WTC11 (cell line): ENCODE data around the gene PLXND1. TPM values are rescaled to one million over a fixed set of nuclear protein-coding genes. Genes with fewer than 3 reads are reported as not detected.

Experiments
- ATAC-seq: fragments of 200-7000 bp; cut with Tn5 transposase; 2 replicates; pipeline ENCODE4 v1.10.0; 2021; ENCODE audit warnings: mild to moderate bottlenecking, moderate library complexity
- CTCF ChIA-PET: fragments of 300-600 bp; sonication (Branson Sonifier 250); formaldehyde crosslinking; loops from one replicate; lab custom pipeline; 2021; ENCODE audit warnings: antibody characterized with exemption; lab: Charles Lee
- POLR2A ChIA-PET: fragments of 350-600 bp; sonication (Branson Sonifier 250); formaldehyde crosslinking; loops from one replicate; lab custom pipeline; 2021; ENCODE audit warnings: antibody characterized with exemption; lab: Charles Lee
- DNase-seq: peaks from one replicate; pipeline ENCODE4 v3.0.0; 2021; ENCODE audit warnings: low spot score
- H3K27ac Mint-ChIP-seq: 2 replicates; pipeline ENCODE4 v1.8.0; 2021; ENCODE audit warnings: mixed read lengths
- H3K27me3 Mint-ChIP-seq: 2 replicates; pipeline ENCODE4 v1.8.0; 2021; ENCODE audit warnings: low read depth, mild to moderate bottlenecking, moderate library complexity, mixed read lengths
- H3K36me3 Mint-ChIP-seq: 2 replicates; pipeline ENCODE4 v1.8.0; 2021; ENCODE audit warnings: mixed read lengths
- H3K4me1 Mint-ChIP-seq: 2 replicates; pipeline ENCODE4 v1.8.0; 2022; ENCODE audit warnings: mixed read lengths
- H3K4me3 Mint-ChIP-seq: 2 replicates; pipeline ENCODE4 v1.8.0; 2021; ENCODE audit warnings: mild to moderate bottlenecking, moderate library complexity, mixed read lengths
- H3K9me3 Mint-ChIP-seq: 2 replicates; pipeline ENCODE4 v1.8.0; 2021; ENCODE audit warnings: mixed read lengths
- ATF1 ChIP-seq: sonication (generic); formaldehyde crosslinking; IDR thresholded peaks from 2 replicates; pipeline ENCODE4 v1.8.1; 2023; ENCODE audit warnings: mild to moderate bottlenecking, moderate library complexity, missing genetic modification reagents
- CBFB ChIP-seq: sonication (generic); formaldehyde crosslinking; IDR thresholded peaks from 2 replicates; pipeline ENCODE4 v1.8.1; 2022; ENCODE audit warnings: mild to moderate bottlenecking, low read depth, missing genetic modification reagents
- FOXJ3 ChIP-seq: sonication (generic); formaldehyde crosslinking; IDR thresholded peaks from 2 replicates; pipeline ENCODE4 v1.9.0; 2021; ENCODE audit warnings: missing genetic modification reagents, mild to moderate bottlenecking, borderline replicate concordance
- GTF2I ChIP-seq: fragments of 250-450 bp; sonication (Bioruptor Pico); conservative IDR thresholded peaks from 2 replicates; pipeline ENCODE4 v1.4.0; 2021; ENCODE audit warnings: mild to moderate bottlenecking
- HMGA2 ChIP-seq: fragments of 250-450 bp; sonication (Bioruptor Pico); IDR thresholded peaks from 2 replicates; pipeline ENCODE4 v1.4.0; 2021; ENCODE audit warnings: mild to moderate bottlenecking, moderate library complexity
- IRF2 ChIP-seq: sonication (generic); formaldehyde crosslinking; IDR thresholded peaks from 2 replicates; pipeline ENCODE4 v1.8.0; 2022; ENCODE audit warnings: low read depth, missing genetic modification reagents, borderline replicate concordance
- JAZF1 ChIP-seq: fragments of 250-450 bp; sonication (Bioruptor Pico); IDR thresholded peaks from 2 replicates; pipeline ENCODE4 v1.9.0; 2021; ENCODE audit warnings: moderate library complexity, mild to moderate bottlenecking, inconsistent platforms
- MXD4 ChIP-seq: fragments of 250-450 bp; sonication (Bioruptor Pico); IDR thresholded peaks from 2 replicates; pipeline ENCODE4 v1.8.0; 2021; ENCODE audit warnings: mild to moderate bottlenecking, moderate library complexity, borderline replicate concordance
- NR2C2 ChIP-seq: sonication (generic); formaldehyde crosslinking; IDR thresholded peaks from 2 replicates; pipeline ENCODE4 v1.8.0; 2022; ENCODE audit warnings: mild to moderate bottlenecking, missing genetic modification reagents
- PRRX2 ChIP-seq: fragments of 250-450 bp; sonication (Bioruptor Pico); IDR thresholded peaks from 2 replicates; pipeline ENCODE4 v1.8.0; 2021; ENCODE audit warnings: mild to moderate bottlenecking
- SMAD4 ChIP-seq: sonication (generic); formaldehyde crosslinking; IDR thresholded peaks from 2 replicates; pipeline ENCODE4 v1.8.0; 2022; ENCODE audit warnings: mild to moderate bottlenecking, missing genetic modification reagents
- ZNF423 ChIP-seq: fragments of 250-450 bp; sonication (Bioruptor Pico); IDR thresholded peaks from 2 replicates; pipeline ENCODE4 v2.1.2; 2022; ENCODE audit warnings: mild to moderate bottlenecking, moderate library complexity
- total RNA-seq: library from RNA; stranded (reverse); gene quantifications from 3 replicates; pipeline ENCODE4 v1.2.3, GENCODE V29; 2021
- TF ChIP-seq, protein P1 (sequence below): sonication (generic); formaldehyde crosslinking; IDR thresholded peaks from 2 replicates; pipeline ENCODE4 v1.8.1; 2023; ENCODE audit warnings: mild to moderate bottlenecking, moderate library complexity, missing genetic modification reagents
- TF ChIP-seq, protein P2 (sequence below): sonication (generic); formaldehyde crosslinking; IDR thresholded peaks from 2 replicates; pipeline ENCODE4 v1.8.0; 2022; ENCODE audit warnings: mild to moderate bottlenecking, missing genetic modification reagents
- TF ChIP-seq, protein P3 (sequence below): sonication (generic); formaldehyde crosslinking; IDR thresholded peaks from 2 replicates; pipeline ENCODE4 v1.8.1; 2022; ENCODE audit warnings: missing genetic modification reagents, borderline replicate concordance
- TF ChIP-seq, protein P4 (sequence below): sonication (generic); formaldehyde crosslinking; conservative IDR thresholded peaks from 2 replicates; pipeline ENCODE4 v1.8.1; 2023; ENCODE audit warnings: mild to moderate bottlenecking, low read depth, missing genetic modification reagents, moderate library complexity
- TF ChIP-seq, protein P5 (sequence below): sonication (generic); formaldehyde crosslinking; IDR thresholded peaks from 2 replicates; pipeline ENCODE4 v1.8.0; 2022; ENCODE audit warnings: mild to moderate bottlenecking, missing genetic modification reagents
- TF ChIP-seq, protein P6 (sequence below): sonication (generic); formaldehyde crosslinking; IDR thresholded peaks from 2 replicates; pipeline ENCODE4 v1.8.1; 2022; ENCODE audit warnings: mild to moderate bottlenecking, moderate library complexity, missing genetic modification reagents
- TF ChIP-seq, protein P7 (sequence below): fragments of 250-450 bp; sonication (Bioruptor Pico); conservative IDR thresholded peaks from 2 replicates; pipeline ENCODE4 v1.9.0; 2021; ENCODE audit warnings: mild to moderate bottlenecking

PLXND1 gene
- total RNA-seq, 1 experiment from 2014 or later = 56.7 TPM

DNA sequence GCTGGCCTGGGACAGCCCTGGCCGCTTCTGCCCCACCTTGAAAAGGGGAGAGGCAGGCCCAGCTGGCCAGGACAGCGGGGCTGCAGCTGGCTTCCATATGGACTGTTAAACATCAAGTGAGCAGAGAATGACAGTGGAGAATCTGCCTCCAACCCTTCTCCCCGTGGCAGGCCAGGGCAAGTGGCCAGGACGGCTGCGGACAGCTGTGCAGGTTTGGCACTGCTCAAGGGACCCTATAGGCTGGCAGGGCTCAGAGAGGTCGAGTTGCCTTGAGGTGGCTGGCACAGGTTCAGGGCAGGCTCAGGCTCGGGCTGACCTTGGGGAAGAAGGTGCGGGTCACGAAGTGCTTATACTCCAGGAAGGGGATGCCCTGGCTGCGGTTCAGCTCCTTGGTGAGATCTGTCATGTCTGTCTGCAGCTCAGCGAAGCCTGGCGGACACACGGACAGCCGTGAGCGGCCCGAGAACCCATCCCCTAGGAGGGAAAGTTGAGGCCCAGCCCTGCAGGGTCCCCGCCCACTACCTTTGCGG, 39.2 kb downstream of the PLXND1 start:
- H3K27ac Mint-ChIP-seq = no peak overlapping the region
- no peak for ATAC-seq
- peaks cover 3% of the 10 kb centered on the region; the same call in 1 of the 2 replicates for H3K36me3 Mint-ChIP-seq
- DNase-seq = no peak
- H3K4me3 Mint-ChIP-seq = no peak overlapping the region
- ChIA-PET CTCF (interaction anchor here (3.1 kb wide), 1 partner anchor 77 kb away, joined by 17 read pairs; no protein-coding TSS in a partner anchor), POLR2A (no interaction called here)
- H3K4me1 Mint-ChIP-seq = no peaks in the 10 kb centered on the region
- no peaks in the 10 kb centered on the region for H3K27me3 Mint-ChIP-seq
- TF ChIP-seq FOXJ3 (CRISPR knock-in tag) (no peak), JAZF1 (CRISPR knock-in tag) (no peak), IRF2 (CRISPR knock-in tag) (no peak), PRRX2 (CRISPR knock-in tag) (no peak), CBFB (CRISPR knock-in tag) (no peak), ATF1 (CRISPR knock-in tag) (no peak), MXD4 (no peak), ZNF423 (CRISPR knock-in tag) (no peak), HMGA2 (CRISPR knock-in tag) (no peak), GTF2I (CRISPR knock-in tag) (no peak)
- TF ChIP-seq, protein P1, sequence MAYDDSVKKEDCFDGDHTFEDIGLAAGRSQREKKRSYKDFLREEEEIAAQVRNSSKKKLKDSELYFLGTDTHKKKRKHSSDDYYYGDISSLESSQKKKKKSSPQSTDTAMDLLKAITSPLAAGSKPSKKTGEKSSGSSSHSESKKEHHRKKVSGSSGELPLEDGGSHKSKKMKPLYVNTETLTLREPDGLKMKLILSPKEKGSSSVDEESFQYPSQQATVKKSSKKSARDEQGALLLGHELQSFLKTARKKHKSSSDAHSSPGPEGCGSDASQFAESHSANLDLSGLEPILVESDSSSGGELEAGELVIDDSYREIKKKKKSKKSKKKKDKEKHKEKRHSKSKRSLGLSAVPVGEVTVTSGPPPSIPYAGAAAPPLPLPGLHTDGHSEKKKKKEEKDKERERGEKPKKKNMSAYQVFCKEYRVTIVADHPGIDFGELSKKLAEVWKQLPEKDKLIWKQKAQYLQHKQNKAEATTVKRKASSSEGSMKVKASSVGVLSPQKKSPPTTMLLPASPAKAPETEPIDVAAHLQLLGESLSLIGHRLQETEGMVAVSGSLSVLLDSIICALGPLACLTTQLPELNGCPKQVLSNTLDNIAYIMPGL (CRISPR knock-in tag) = no peak
- TF ChIP-seq, protein P2, sequence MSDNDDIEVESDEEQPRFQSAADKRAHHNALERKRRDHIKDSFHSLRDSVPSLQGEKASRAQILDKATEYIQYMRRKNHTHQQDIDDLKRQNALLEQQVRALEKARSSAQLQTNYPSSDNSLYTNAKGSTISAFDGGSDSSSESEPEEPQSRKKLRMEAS (CRISPR knock-in tag) = no peak
- TF ChIP-seq, protein P3, sequence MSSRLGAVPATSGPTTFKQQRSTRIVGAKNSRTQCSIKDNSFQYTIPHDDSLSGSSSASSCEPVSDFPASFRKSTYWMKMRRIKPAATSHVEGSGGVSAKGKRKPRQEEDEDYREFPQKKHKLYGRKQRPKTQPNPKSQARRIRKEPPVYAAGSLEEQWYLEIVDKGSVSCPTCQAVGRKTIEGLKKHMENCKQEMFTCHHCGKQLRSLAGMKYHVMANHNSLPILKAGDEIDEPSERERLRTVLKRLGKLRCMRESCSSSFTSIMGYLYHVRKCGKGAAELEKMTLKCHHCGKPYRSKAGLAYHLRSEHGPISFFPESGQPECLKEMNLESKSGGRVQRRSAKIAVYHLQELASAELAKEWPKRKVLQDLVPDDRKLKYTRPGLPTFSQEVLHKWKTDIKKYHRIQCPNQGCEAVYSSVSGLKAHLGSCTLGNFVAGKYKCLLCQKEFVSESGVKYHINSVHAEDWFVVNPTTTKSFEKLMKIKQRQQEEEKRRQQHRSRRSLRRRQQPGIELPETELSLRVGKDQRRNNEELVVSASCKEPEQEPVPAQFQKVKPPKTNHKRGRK (CRISPR knock-in tag) = no peak
- TF ChIP-seq, protein P4, sequence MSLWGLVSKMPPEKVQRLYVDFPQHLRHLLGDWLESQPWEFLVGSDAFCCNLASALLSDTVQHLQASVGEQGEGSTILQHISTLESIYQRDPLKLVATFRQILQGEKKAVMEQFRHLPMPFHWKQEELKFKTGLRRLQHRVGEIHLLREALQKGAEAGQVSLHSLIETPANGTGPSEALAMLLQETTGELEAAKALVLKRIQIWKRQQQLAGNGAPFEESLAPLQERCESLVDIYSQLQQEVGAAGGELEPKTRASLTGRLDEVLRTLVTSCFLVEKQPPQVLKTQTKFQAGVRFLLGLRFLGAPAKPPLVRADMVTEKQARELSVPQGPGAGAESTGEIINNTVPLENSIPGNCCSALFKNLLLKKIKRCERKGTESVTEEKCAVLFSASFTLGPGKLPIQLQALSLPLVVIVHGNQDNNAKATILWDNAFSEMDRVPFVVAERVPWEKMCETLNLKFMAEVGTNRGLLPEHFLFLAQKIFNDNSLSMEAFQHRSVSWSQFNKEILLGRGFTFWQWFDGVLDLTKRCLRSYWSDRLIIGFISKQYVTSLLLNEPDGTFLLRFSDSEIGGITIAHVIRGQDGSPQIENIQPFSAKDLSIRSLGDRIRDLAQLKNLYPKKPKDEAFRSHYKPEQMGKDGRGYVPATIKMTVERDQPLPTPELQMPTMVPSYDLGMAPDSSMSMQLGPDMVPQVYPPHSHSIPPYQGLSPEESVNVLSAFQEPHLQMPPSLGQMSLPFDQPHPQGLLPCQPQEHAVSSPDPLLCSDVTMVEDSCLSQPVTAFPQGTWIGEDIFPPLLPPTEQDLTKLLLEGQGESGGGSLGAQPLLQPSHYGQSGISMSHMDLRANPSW (CRISPR knock-in tag) = no peak
- TF ChIP-seq, protein P5, sequence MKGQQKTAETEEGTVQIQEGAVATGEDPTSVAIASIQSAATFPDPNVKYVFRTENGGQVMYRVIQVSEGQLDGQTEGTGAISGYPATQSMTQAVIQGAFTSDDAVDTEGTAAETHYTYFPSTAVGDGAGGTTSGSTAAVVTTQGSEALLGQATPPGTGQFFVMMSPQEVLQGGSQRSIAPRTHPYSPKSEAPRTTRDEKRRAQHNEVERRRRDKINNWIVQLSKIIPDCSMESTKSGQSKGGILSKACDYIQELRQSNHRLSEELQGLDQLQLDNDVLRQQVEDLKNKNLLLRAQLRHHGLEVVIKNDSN = no peak
- H3K9me3 Mint-ChIP-seq = no peaks in the 10 kb centered on the region

DNA sequence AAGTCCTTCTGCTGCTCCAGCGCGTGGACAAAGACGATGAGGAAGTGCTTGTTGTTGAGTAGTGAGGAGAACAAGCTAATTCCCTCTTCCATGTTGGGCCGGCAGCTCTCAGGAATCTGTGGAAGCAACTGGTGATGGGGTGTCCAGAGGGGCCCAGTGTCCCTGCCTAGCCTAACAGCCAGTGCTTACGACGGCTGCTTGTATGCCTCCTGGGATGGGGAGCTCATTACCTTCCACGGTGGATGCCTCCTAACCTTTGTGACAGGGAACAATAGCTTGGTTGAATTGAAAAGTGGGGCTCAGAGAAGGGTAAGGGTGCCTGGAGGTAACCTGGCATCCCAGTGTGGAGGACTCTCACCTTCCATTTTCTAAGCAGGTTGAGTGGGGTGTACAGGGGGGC, 40.6 kb downstream of the PLXND1 start:
- H3K27me3 Mint-ChIP-seq = no peaks in the 10 kb centered on the region
- H3K4me1 Mint-ChIP-seq = no peaks in the 10 kb centered on the region; the same call in 1 of the 2 replicates
- H3K4me3 Mint-ChIP-seq = no peak overlapping the region
- H3K27ac Mint-ChIP-seq = no peak overlapping the region
- ChIA-PET POLR2A (no interaction called here), CTCF (interaction anchor here (1.1 to 3.1 kb wide), 2 partner anchors 75 to 76 kb away, joined by 4 to 17 read pairs; no protein-coding TSS in a partner anchor)
- TF ChIP-seq CBFB (CRISPR knock-in tag) = no peak
- TF ChIP-seq SMAD4 = no peak
- TF ChIP-seq, protein P6, sequence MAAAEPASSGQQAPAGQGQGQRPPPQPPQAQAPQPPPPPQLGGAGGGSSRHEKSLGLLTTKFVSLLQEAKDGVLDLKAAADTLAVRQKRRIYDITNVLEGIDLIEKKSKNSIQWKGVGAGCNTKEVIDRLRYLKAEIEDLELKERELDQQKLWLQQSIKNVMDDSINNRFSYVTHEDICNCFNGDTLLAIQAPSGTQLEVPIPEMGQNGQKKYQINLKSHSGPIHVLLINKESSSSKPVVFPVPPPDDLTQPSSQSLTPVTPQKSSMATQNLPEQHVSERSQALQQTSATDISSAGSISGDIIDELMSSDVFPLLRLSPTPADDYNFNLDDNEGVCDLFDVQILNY = no peak
- TF ChIP-seq, protein P7, sequence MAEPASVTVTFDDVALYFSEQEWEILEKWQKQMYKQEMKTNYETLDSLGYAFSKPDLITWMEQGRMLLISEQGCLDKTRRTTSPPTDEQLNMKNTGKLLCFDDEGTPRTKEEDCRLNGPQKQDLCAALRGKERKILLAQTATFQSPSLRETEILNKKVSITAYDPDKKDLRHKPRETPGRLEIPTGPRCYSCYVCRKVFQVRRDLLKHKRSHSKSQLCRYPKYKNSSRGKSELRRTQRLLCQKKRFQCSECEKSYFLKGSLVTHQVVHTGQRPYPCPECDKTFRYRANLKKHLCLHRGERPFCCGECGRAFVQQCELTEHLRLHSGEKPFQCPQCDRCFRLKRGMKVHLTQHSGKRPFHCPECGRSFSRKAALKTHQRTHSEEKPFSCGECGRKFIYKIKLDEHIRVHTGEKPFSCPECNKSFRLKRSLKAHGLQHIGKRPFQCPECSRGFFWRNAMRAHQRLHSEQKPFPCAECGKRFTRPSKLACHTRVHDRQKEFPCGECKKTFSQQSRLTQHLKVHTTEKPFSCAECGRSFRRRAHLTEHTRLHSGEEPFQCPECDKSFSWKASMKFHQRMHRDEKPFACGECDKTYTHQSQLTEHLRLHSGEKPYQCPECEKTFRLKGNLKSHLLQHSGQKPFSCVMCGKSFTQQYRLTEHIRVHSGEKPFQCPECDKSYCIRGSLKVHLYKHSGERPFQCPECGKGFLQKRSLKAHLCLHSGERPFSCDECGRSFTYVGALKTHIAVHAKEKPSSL = no peak
- TF ChIP-seq NR2C2 (CRISPR knock-in tag) = no peak
- DNase-seq (no peak), ATAC-seq (no peak)
- no peaks in the 10 kb centered on the region for H3K9me3 Mint-ChIP-seq
- peaks cover 3% of the 10 kb centered on the region; the same call in 1 of the 2 replicates for H3K36me3 Mint-ChIP-seq
